Ovary (tissue), 9 donors: ENCODE results near the gene SH2D6. TPM values are rescaled to one million over a fixed set of nuclear protein-coding genes. Genes with fewer than 3 reads are reported as not detected.
"Not testable (repeated sequence)": the region's sequence is repeated elsewhere in the genome, so short reads cannot be mapped to it uniquely, and the experiment has no call there.

Source experiments
- DNase-seq, 5 donors: peaks; one replicate each; pipeline ENCODE4 v3.0.0-alpha.2; 2019 to 2020
- H3K27ac ChIP-seq, 2 donors: fragments of 200-600 bp; one replicate each; pipeline versions ENCODE4 v1.5.1 to v1.8.0; 2019 to 2022
- H3K27me3 ChIP-seq: fragments of 200-600 bp; one replicate; pipeline ENCODE4 v1.8.0; 2022
- H3K36me3 ChIP-seq: fragments of 200-600 bp; sonication (generic); one replicate; pipeline ENCODE4 v1.5.1; 2019
- H3K4me1 ChIP-seq: one replicate; pipeline ENCODE4 v1.8.1; 2013; ENCODE audit warnings: mild to moderate bottlenecking, moderate library complexity; ENCODE audit not compliant: insufficient read depth
- H3K4me3 ChIP-seq: fragments of 200-600 bp; sonication (generic); one replicate; pipeline ENCODE4 v1.5.1; 2017
- H3K9me3 ChIP-seq, 2 donors: fragments of 200-600 bp in 1 of 2; sonication (generic) in 1 of 2; one replicate each; pipeline versions ENCODE4 v1.5.1 to v1.8.1; 2013 to 2019; ENCODE audit warnings: mild to moderate bottlenecking in 1 of 2, moderate library complexity in 1 of 2
- CTCF ChIP-seq, 3 donors: fragments of 450-650 bp in 2 of 3; fragments of 200-600 bp in 1 of 3; IDR thresholded peaks; one replicate each; pipeline versions ENCODE4 v1.5.1 to v1.8.0; 2016 to 2022; ENCODE audit warnings: antibody characterized with exemption in 3 of 3, mild to moderate bottlenecking in 1 of 3
- EP300 ChIP-seq: sonication (generic); formaldehyde crosslinking; IDR thresholded peaks from one replicate; pipeline ENCODE4 v1.6.1; 2017; ENCODE audit warnings: antibody characterized with exemption
- POLR2A ChIP-seq: fragments of 450-650 bp; IDR thresholded peaks from one replicate; pipeline ENCODE4 v1.6.1; 2017; ENCODE audit warnings: antibody characterized with exemption, mild to moderate bottlenecking, moderate library complexity
- WGBS, 3 donors: extraction: QIAGEN DNeasy Blood & Tissue Kit in 1 of 3; methylation state at CpG; one replicate each; pipeline versions ENCODE4 v1.1.5 to v1.1.7; 2013 to 2017; 5-methylcytosine and 5-hydroxymethylcytosine counted together
- intact Hi-C, 4 donors: fragments of 100-400 bp; cut with DNase I; formaldehyde crosslinking; loops; one replicate each; pipeline versions ENCODE4 v1.11.0 to v1.15.1; 2022 to 2023
- polyA plus RNA-seq, 2 donors: library from polyadenylated mRNA; stranded (reverse); fragments of 200-250 nt in 1 of 2; fragments of 350-450 nt in 1 of 2; fragmentation: Illumina TruSeq in 1 of 2; extraction: RNeasy Lipid Tissue Mini Kit (QIAGEN cat#74804) in 1 of 2; gene quantifications; one replicate each; pipeline ENCODE4 v1.2.3, GENCODE V29; 2013 to 2014
- total RNA-seq, 7 donors: library from RNA; depleted of rRNA in 2 of 7; stranded (reverse); fragments of >200 nt in 2 of 7; fragmentation: NEBNext Ultra II Directional in 3 of 7; extraction: Animal tissue kit (Norgen Biotek cat#: 25700) in 3 of 7; gene quantifications; one replicate each; pipeline versions ENCODE4 v1.1.0 to v1.2.4, GENCODE V29; 2016 to 2023
- donor health status: DM: no; HTN: no; CAD: no; lungs with moderate emphysema.
- donor health status: DM: no; HTN: no; CAD: no.
- donor health status: Bipolar disorder and iron deficiency.
- donor health status: DM: yes; HTN: yes; CAD: no.
- donor health status: DM: no; HTN: no; CAD: no.
- donor health status: DM: yes; HTN: yes; CAD: no.

Gene SH2D6
- total and polyA plus RNA-seq, 9 donors = 0.12 to 1.9 (median 0.41) TPM; not detected in 5

- no peaks in the 10 kb centered on the region for H3K9me3 ChIP-seq
- H3K36me3 ChIP-seq = no peaks in the 10 kb centered on the region
- no peaks in the 10 kb centered on the region for H3K27me3 ChIP-seq
- 3% methylated on average over 37 to 44 of the region's 44 CpGs for WGBS, 3 donors
- peak overlapping the region; percentile 65 for H3K4me3 ChIP-seq
- intact Hi-C loops = no loop called here
- DNase-seq = peak in 4 of 5 donors; percentile 59 to 74 (median 72)
- H3K27ac ChIP-seq = no peak overlapping the region
- TF ChIP-seq CTCF (IDR thresholded peaks at IDR 0.05) (peak in 1 of 3 donors; percentile 10), POLR2A (no peak), EP300 (no peak)
- H3K4me1 ChIP-seq = no peaks in the 10 kb centered on the region
Measured at GRCh38 chr2:85413592-85414420, 4.7 kb upstream of the SH2D6 start.

- H3K4me3 ChIP-seq, H3K27ac ChIP-seq, DNase-seq, H3K27me3 ChIP-seq, H3K9me3 ChIP-seq, H3K36me3 ChIP-seq, H3K4me1 ChIP-seq, intact Hi-C loops: not testable (repeated sequence)
- 62 to 74% (median 69%) methylated on average over 5 of the region's 5 CpGs for WGBS, 3 donors
Measured at GRCh38 chr2:85414421-85414759, 4.1 kb upstream of the SH2D6 start.

- DNase-seq = no peak
- TF ChIP-seq POLR2A (no peak), EP300 (no peak), CTCF (IDR thresholded peaks at IDR 0.05) (no peak)
- peaks cover 5% of the 10 kb centered on the region for H3K4me1 ChIP-seq
- H3K27ac ChIP-seq = no peak overlapping the region
- intact Hi-C loops = no loop called here
- no peak overlapping the region for H3K4me3 ChIP-seq
- no peaks in the 10 kb centered on the region for H3K27me3 ChIP-seq
- 92 to 98% (median 94%) methylated on average over 7 of the region's 7 CpGs for WGBS, 3 donors
- no peaks in the 10 kb centered on the region for H3K36me3 ChIP-seq
- no peaks in the 10 kb centered on the region for H3K9me3 ChIP-seq
Measured at GRCh38 chr2:85414761-85415553, 3.6 kb upstream of the SH2D6 start.

GRCh38 chr2:85415980-85416650, 2.4 kb upstream of the SH2D6 start:
- no peaks in the 10 kb centered on the region for H3K36me3 ChIP-seq
- H3K4me3 ChIP-seq = no peak overlapping the region
- H3K27me3 ChIP-seq = no peaks in the 10 kb centered on the region
- no peaks in the 10 kb centered on the region for H3K9me3 ChIP-seq
- intact Hi-C loops = no loop called here
- H3K4me1 ChIP-seq = peaks cover 5% of the 10 kb centered on the region
- TF ChIP-seq EP300 (no peak), CTCF (IDR thresholded peaks at IDR 0.05) (no peak), POLR2A (no peak)
- H3K27ac ChIP-seq = no peak overlapping the region
- DNase-seq = no peak
- 79 to 85% (median 85%) methylated on average over 12 of the region's 12 CpGs for WGBS, 3 donors
